Prostate gland (tissue), 2 donors: Measurements from ENCODE around the gene VPS26B.

Experiments
- CTCF ChIP-seq, 4 experiments: fragments of 200-600 bp in 2 of 4; fragments of 450-650 bp in 2 of 4; sonication (generic) in 2 of 4; IDR thresholded peaks; 1 replicate in 3 of 4; 2 replicates in 1 of 4; pipeline ENCODE4 v1.5.1; 2016 to 2019; ENCODE audit warnings: antibody characterized with exemption in 4 of 4, mild to moderate bottlenecking in 2 of 4, moderate library complexity in 2 of 4
- POLR2A ChIP-seq: fragments of 450-650 bp; IDR thresholded peaks from one replicate; pipeline ENCODE4 v1.6.1; 2016; ENCODE audit warnings: antibody characterized with exemption, mild to moderate bottlenecking

GRCh38 chr11:134231958-134232659 is 7.6 kb downstream of the VPS26B start:
- TF ChIP-seq CTCF (IDR thresholded peaks at IDR 0.05) (no peak), POLR2A (no peak)
